Loucy (cell line): ENCODE results near the gene GRID2IP.

ENCODE experiments used
- H2AFZ ChIP-seq: fragments of 200-600 bp; sonication (generic); 2 replicates; pipeline ENCODE4 v1.6.0; 2016; ENCODE audit warnings: antibody characterized with exemption, mild to moderate bottlenecking, low read length, moderate library complexity
- H3F3A ChIP-seq: fragments of 200-600 bp; 2 replicates; pipeline ENCODE4 v1.6.0; 2016; ENCODE audit warnings: antibody characterized with exemption, low read depth, mild to moderate bottlenecking
- H3K27me3 ChIP-seq: fragments of 200-600 bp; sonication (generic); 2 replicates; pipeline ENCODE4 v1.6.1; 2014; ENCODE audit warnings: low read length, mild to moderate bottlenecking; ENCODE audit not compliant: insufficient read depth, poor library complexity, severe bottlenecking
- H3K36me3 ChIP-seq: fragments of 200-600 bp; sonication (generic); 2 replicates; pipeline ENCODE4 v1.6.1; 2016; ENCODE audit warnings: low read length; ENCODE audit not compliant: insufficient read depth
- H3K4me1 ChIP-seq: fragments of 200-600 bp; sonication (generic); 2 replicates; pipeline ENCODE4 v1.5.1; 2014; ENCODE audit warnings: low read length, mild to moderate bottlenecking; ENCODE audit not compliant: insufficient read depth, poor library complexity, severe bottlenecking
- H3K4me2 ChIP-seq: fragments of 200-600 bp; sonication (generic); 2 replicates; pipeline ENCODE4 v1.6.0; 2014; ENCODE audit warnings: antibody characterized with exemption, low read length, low read depth, mild to moderate bottlenecking; ENCODE audit not compliant: poor library complexity, severe bottlenecking
- H3K4me3 ChIP-seq: fragments of 200-600 bp; sonication (generic); 2 replicates; pipeline ENCODE4 v1.5.1; 2014; ENCODE audit warnings: low read length, mild to moderate bottlenecking, mixed read lengths; ENCODE audit not compliant: poor library complexity, severe bottlenecking
- H3K79me2 ChIP-seq: fragments of 200-600 bp; sonication (generic); 2 replicates; pipeline ENCODE4 v1.6.1; 2014; ENCODE audit warnings: low read length; ENCODE audit not compliant: insufficient read depth
- H3K9ac ChIP-seq: fragments of 200-600 bp; sonication (generic); 2 replicates; pipeline ENCODE4 v1.6.0; 2014; ENCODE audit warnings: mild to moderate bottlenecking, low read depth, low read length, moderate library complexity; ENCODE audit not compliant: poor library complexity, severe bottlenecking
- H3K9me2 ChIP-seq: fragments of 200-600 bp; sonication (generic); replicated peaks from 2 replicates; pipeline ENCODE4 v1.6.1; 2016; ENCODE audit warnings: low read depth, low read length, mixed read lengths
- H3K9me3 ChIP-seq: fragments of 200-600 bp; sonication (generic); 2 replicates; pipeline ENCODE4 v1.6.1; 2014; ENCODE audit warnings: mild to moderate bottlenecking, antibody characterized with exemption, low read length, low read depth; ENCODE audit not compliant: insufficient read depth
- H4K20me1 ChIP-seq: fragments of 200-600 bp; sonication (generic); 2 replicates; pipeline ENCODE4 v1.6.0; 2014; ENCODE audit warnings: antibody characterized with exemption, low read length, mild to moderate bottlenecking; ENCODE audit not compliant: insufficient read depth, poor library complexity, severe bottlenecking
- CTCF ChIP-seq: fragments of 200-600 bp; sonication (generic); conservative IDR thresholded peaks from 2 replicates; pipeline ENCODE4 v1.5.1; 2014; ENCODE audit warnings: mild to moderate bottlenecking, antibody characterized with exemption, low read length
- EZH2phosphoT487 ChIP-seq: fragments of 200-600 bp; IDR thresholded peaks from 2 replicates; pipeline ENCODE4 v1.6.1; 2018; ENCODE audit warnings: antibody characterized with exemption, mild to moderate bottlenecking, moderate library complexity, borderline replicate concordance

Gene GRID2IP

GRCh38 chr7:6489612-6490011, 61.6 kb downstream of the GRID2IP start:
- Histone ChIP-seq H4K20me1 (no peaks in the 10 kb centered on the region), H2AFZ (no peak overlapping the region), H3F3A (no peaks in the 10 kb centered on the region), H3K27me3 (no peaks in the 10 kb centered on the region), H3K9me2 (no peaks in the 10 kb centered on the region), H3K9me3 (no peaks in the 10 kb centered on the region), H3K4me2 (no peak overlapping the region), H3K79me2 (no peaks in the 10 kb centered on the region), H3K4me1 (peaks cover under 1% of the 10 kb centered on the region), H3K36me3 (no peaks in the 10 kb centered on the region), H3K4me3 (no peak overlapping the region), H3K9ac (no peak overlapping the region)
- TF ChIP-seq EZH2phosphoT487 (no peak), CTCF (peak; percentile 18; the same call in 1 of the 2 replicates)

GRCh38 chr7:6487184-6487545, 64.1 kb downstream of the GRID2IP start:
- Histone ChIP-seq H3K9me3 (no peaks in the 10 kb centered on the region), H3K4me2 (no peak overlapping the region), H3K27me3 (no peaks in the 10 kb centered on the region), H3K4me1 (peaks cover 12% of the 10 kb centered on the region), H3K79me2 (peaks cover 18% of the 10 kb centered on the region), H3F3A (no peaks in the 10 kb centered on the region), H3K9me2 (no peaks in the 10 kb centered on the region), H2AFZ (no peak overlapping the region), H4K20me1 (peaks cover 16% of the 10 kb centered on the region), H3K4me3 (no peak overlapping the region), H3K36me3 (no peaks in the 10 kb centered on the region), H3K9ac (no peak overlapping the region)
- TF ChIP-seq CTCF (no peak), EZH2phosphoT487 (no peak)

- Histone ChIP-seq H3K4me2 (no peak overlapping the region), H3K36me3 (no peaks in the 10 kb centered on the region)
Observed at GRCh38 chr7:6486438-6487183, 64.7 kb downstream of the GRID2IP start.

More at GRCh38 chr7:6486438-6487183, 64.7 kb downstream of the GRID2IP start:
- H3F3A ChIP-seq: no peaks in the 10 kb centered on the region
- H3K27me3 ChIP-seq: no peaks in the 10 kb centered on the region
- H4K20me1 ChIP-seq: peaks cover 19% of the 10 kb centered on the region
- H3K4me3 ChIP-seq: no peak overlapping the region
- TF ChIP-seq CTCF: no peak
- no peak for TF ChIP-seq EZH2phosphoT487
- H3K9me3 ChIP-seq: no peaks in the 10 kb centered on the region
- no peak overlapping the region for H3K9ac ChIP-seq
- H2AFZ ChIP-seq: no peak overlapping the region
- no peaks in the 10 kb centered on the region for H3K9me2 ChIP-seq
- H3K4me1 ChIP-seq: peaks cover 12% of the 10 kb centered on the region
- peaks cover 23% of the 10 kb centered on the region for H3K79me2 ChIP-seq
